Hepatocyte (in vitro differentiated cells): ENCODE data around the gene TNS3. TPM values are rescaled to one million over a fixed set of nuclear protein-coding genes. Genes with fewer than 3 reads are reported as not detected.

ENCODE experiments used
- DNase-seq: peaks from one replicate; pipeline ENCODE4 v3.0.0-alpha.2; 2016; ENCODE audit warnings: low spot score
- H2AFZ ChIP-seq: fragments of 200-600 bp; sonication (generic); 2 replicates; pipeline ENCODE4 v1.6.0; 2016; ENCODE audit warnings: antibody characterized with exemption, mild to moderate bottlenecking
- H3K27ac ChIP-seq: fragments of 200-600 bp; sonication (generic); 2 replicates; pipeline ENCODE4 v1.5.1; 2016; ENCODE audit warnings: mild to moderate bottlenecking
- H3K27me3 ChIP-seq: fragments of 200-600 bp; sonication (generic); 2 replicates; pipeline ENCODE4 v1.6.1; 2016
- H3K36me3 ChIP-seq: fragments of 200-600 bp; sonication (generic); replicated peaks from 2 replicates; pipeline ENCODE4 v1.5.1; 2016; ENCODE audit warnings: low read depth; ENCODE audit not compliant: insufficient read depth
- H3K4me1 ChIP-seq: fragments of 200-600 bp; sonication (generic); 2 replicates; pipeline ENCODE4 v1.5.1; 2016; ENCODE audit warnings: mild to moderate bottlenecking, moderate library complexity; ENCODE audit not compliant: insufficient read depth
- H3K4me2 ChIP-seq: fragments of 200-600 bp; sonication (generic); 2 replicates; pipeline ENCODE4 v1.6.0; 2016
- H3K4me3 ChIP-seq: fragments of 200-600 bp; sonication (generic); 2 replicates; pipeline ENCODE4 v1.5.1; 2016; ENCODE audit warnings: mild to moderate bottlenecking
- H3K79me2 ChIP-seq: fragments of 200-600 bp; sonication (generic); 2 replicates; pipeline ENCODE4 v1.6.0; 2017; ENCODE audit warnings: mild to moderate bottlenecking
- H3K9me2 ChIP-seq: fragments of 200-600 bp; sonication (generic); replicated peaks from 2 replicates; pipeline ENCODE4 v1.6.0; 2017; ENCODE audit warnings: mild to moderate bottlenecking; ENCODE audit not compliant: insufficient read depth
- H3K9me3 ChIP-seq: fragments of 200-600 bp; sonication (generic); 2 replicates; pipeline ENCODE4 v1.5.1; 2016; ENCODE audit warnings: low read depth, mild to moderate bottlenecking
- H4K20me1 ChIP-seq: fragments of 200-600 bp; sonication (generic); 2 replicates; pipeline ENCODE4 v1.6.0; 2016; ENCODE audit warnings: mild to moderate bottlenecking; ENCODE audit not compliant: insufficient read depth, poor library complexity, severe bottlenecking
- CTCF ChIP-seq: fragments of 200-600 bp; sonication (generic); IDR thresholded peaks from 2 replicates; pipeline ENCODE4 v1.5.1; 2016; ENCODE audit warnings: antibody characterized with exemption, mild to moderate bottlenecking; ENCODE audit not compliant: poor library complexity
- EZH2 ChIP-seq: fragments of 200-600 bp; sonication (generic); IDR thresholded peaks from 2 replicates; pipeline ENCODE4 v1.6.1; 2016; ENCODE audit warnings: antibody characterized with exemption, mild to moderate bottlenecking, borderline replicate concordance
- EZH2phosphoT487 ChIP-seq: fragments of 200-600 bp; sonication (generic); IDR thresholded peaks from one replicate; pipeline ENCODE4 v1.6.1; 2018; ENCODE audit warnings: antibody characterized with exemption, mild to moderate bottlenecking, low read depth, moderate library complexity; ENCODE audit not compliant: unreplicated experiment, severe bottlenecking
- WGBS: methylation state at CpG from one replicate; pipeline ENCODE4 v1.1.6; 2016; ENCODE audit warnings: low lambda C conversion rate; ENCODE audit errors: missing lambda C conversion rate; 5-methylcytosine and 5-hydroxymethylcytosine counted together
- polyA plus RNA-seq: library from polyadenylated mRNA; unstranded; fragments of >200 nt; fragmentation: Nextera tagmentation; extraction: Ambion mirVana; gene quantifications from 2 replicates; pipeline ENCODE4 v1.2.1, GENCODE V29; 2016
- total RNA-seq: library from RNA; depleted of rRNA; stranded (reverse); fragments of >200 nt; gene quantifications from 2 replicates; pipeline ENCODE4 v1.2.3, GENCODE V29; 2014

TNS3 gene
- total and polyA plus RNA-seq, 2 experiments from 2014 or later = 30.0 to 73.3 TPM

- peak overlapping the region; percentile 91 for H3K4me2 ChIP-seq
- no peaks in the 10 kb centered on the region for H3K36me3 ChIP-seq
- peaks cover 55% of the 10 kb centered on the region for H3K4me1 ChIP-seq
- H2AFZ ChIP-seq = no peak overlapping the region
- H4K20me1 ChIP-seq = peaks cover 2% of the 10 kb centered on the region
- peak; percentile 38 for DNase-seq
- peaks cover 99% of the 10 kb centered on the region for H3K79me2 ChIP-seq
- H3K27ac ChIP-seq = peak overlapping the region; percentile 80
- TF ChIP-seq EZH2phosphoT487 = no peak
- no peak for TF ChIP-seq EZH2
- no peak for TF ChIP-seq CTCF
- H3K4me3 ChIP-seq = no peak overlapping the region
- WGBS = 70% methylated on average over 22 of the region's 22 CpGs
- no peaks in the 10 kb centered on the region for H3K9me3 ChIP-seq
- no peaks in the 10 kb centered on the region for H3K27me3 ChIP-seq
- no peaks in the 10 kb centered on the region for H3K9me2 ChIP-seq
These were observed 41.2 kb downstream of the TNS3 start for GRCh38 chr7:47540387-47541350.

- Histone ChIP-seq H3K9me2 (no peaks in the 10 kb centered on the region), H3K36me3 (no peaks in the 10 kb centered on the region), H3K4me2 (peak overlapping the region; percentile 91), H3K9me3 (no peaks in the 10 kb centered on the region), H3K4me1 (peaks cover 62% of the 10 kb centered on the region), H3K27ac (peak overlapping the region; percentile 80), H2AFZ (no peak overlapping the region), H3K4me3 (no peak overlapping the region), H3K27me3 (no peaks in the 10 kb centered on the region), H3K79me2 (peaks cover 96% of the 10 kb centered on the region), H4K20me1 (peaks cover 2% of the 10 kb centered on the region)
- 77% methylated on average over 4 of the region's 4 CpGs for WGBS
- TF ChIP-seq EZH2phosphoT487 (no peak), CTCF (no peak), EZH2 (no peak)
- DNase-seq = no peak
These were observed 41.9 kb downstream of the TNS3 start for GRCh38 chr7:47540053-47540386.

GRCh38 chr7:47539398-47540052, 42.4 kb downstream of the TNS3 start:
- no peaks in the 10 kb centered on the region for H3K9me3 ChIP-seq
- TF ChIP-seq EZH2 (no peak), CTCF (no peak), EZH2phosphoT487 (no peak)
- DNase-seq = peak; percentile 81
- H3K4me2 ChIP-seq = peak overlapping the region; percentile 91
- 61% methylated on average over 9 of the region's 9 CpGs for WGBS
- no peaks in the 10 kb centered on the region for H3K27me3 ChIP-seq
- peaks cover 67% of the 10 kb centered on the region for H3K4me1 ChIP-seq
- peaks cover 96% of the 10 kb centered on the region for H3K79me2 ChIP-seq
- no peaks in the 10 kb centered on the region for H3K9me2 ChIP-seq
- H3K36me3 ChIP-seq = no peaks in the 10 kb centered on the region
- H3K27ac ChIP-seq = peak overlapping the region; percentile 80
- no peaks in the 10 kb centered on the region for H4K20me1 ChIP-seq
- H2AFZ ChIP-seq = no peak overlapping the region
- no peak overlapping the region for H3K4me3 ChIP-seq
